GM20000 (cell line): ENCODE measurements around the gene CARD14.

Experiments
- DNase-seq: peaks from one replicate; pipeline ENCODE4 v3.0.0; 2012; ENCODE audit warnings: low spot score
- TF ChIP-seq, protein P1 (sequence below): IDR thresholded peaks from 2 replicates; pipeline ENCODE4 v1.5.1; 2012; ENCODE audit warnings: mild to moderate bottlenecking, control low read depth; ENCODE audit errors: extremely low read depth, missing control alignments

CARD14 gene

DNA sequence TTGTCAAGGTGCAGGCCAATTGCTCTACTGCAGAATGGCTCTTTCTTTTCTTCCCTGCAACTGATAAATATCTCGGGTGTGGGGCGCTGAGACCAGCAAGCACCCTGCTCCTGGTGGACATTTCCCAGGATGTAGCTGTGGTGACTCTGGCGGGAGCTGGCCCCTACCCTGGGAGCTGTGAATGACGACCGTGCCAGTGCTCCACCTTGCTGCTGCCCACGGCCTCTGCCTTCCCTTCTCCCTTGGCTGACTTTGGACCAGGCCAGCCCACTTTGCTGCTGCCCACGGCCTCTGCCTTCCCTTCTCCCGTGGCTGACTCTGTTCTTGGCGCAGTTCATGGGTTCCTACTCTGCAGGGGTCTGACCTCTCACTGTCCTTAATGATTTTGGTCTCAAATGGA is 16.1 kb downstream of the CARD14 start:
- TF ChIP-seq, protein P1, sequence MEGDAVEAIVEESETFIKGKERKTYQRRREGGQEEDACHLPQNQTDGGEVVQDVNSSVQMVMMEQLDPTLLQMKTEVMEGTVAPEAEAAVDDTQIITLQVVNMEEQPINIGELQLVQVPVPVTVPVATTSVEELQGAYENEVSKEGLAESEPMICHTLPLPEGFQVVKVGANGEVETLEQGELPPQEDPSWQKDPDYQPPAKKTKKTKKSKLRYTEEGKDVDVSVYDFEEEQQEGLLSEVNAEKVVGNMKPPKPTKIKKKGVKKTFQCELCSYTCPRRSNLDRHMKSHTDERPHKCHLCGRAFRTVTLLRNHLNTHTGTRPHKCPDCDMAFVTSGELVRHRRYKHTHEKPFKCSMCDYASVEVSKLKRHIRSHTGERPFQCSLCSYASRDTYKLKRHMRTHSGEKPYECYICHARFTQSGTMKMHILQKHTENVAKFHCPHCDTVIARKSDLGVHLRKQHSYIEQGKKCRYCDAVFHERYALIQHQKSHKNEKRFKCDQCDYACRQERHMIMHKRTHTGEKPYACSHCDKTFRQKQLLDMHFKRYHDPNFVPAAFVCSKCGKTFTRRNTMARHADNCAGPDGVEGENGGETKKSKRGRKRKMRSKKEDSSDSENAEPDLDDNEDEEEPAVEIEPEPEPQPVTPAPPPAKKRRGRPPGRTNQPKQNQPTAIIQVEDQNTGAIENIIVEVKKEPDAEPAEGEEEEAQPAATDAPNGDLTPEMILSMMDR: no peak
- DNase-seq: no peak

DNA sequence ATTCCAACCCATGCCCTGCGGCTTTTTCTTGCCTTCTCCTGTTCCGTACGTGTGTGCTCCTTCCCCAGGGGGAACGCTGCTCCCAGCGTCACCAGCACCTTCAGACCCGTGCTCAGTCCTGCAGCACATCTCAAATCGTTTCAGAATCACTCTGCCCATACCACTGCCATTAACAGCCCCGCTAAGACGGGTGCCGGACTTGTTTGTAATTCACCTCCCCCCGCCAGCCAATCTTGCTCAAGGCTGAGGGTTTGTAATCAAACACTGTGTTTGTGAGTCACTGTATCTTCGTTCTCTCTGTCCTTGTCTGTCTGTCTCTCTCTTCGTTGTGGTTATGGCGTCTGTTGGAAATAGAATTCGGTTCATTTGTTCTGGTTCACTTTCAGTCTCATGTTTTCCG is 17.3 kb downstream of the CARD14 start:
- TF ChIP-seq, protein P1: no peak
- no peak for DNase-seq

DNA sequence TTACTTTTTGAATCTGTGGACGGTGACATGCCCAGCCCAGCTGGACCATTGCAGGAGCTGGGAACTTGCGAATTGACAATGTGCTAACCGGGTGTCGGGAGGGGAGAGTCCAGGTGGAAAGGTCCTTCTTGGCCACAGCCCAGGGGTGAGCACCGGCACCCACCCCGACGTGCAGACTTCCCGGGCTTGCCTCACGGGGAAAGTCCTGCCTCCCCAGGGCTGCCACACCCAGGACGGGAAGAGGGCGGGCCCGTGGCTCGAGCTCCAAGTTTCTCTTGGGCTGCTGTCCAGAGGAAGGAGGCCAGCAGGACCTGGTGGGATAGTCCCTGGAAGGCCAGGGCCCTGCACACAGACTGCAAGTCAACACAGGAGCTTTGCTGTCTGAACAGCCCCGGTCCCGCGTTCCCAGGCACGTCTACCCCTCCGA is 17.7 kb downstream of the CARD14 start:
- TF ChIP-seq, protein P1: no peak
- no peak for DNase-seq

DNA sequence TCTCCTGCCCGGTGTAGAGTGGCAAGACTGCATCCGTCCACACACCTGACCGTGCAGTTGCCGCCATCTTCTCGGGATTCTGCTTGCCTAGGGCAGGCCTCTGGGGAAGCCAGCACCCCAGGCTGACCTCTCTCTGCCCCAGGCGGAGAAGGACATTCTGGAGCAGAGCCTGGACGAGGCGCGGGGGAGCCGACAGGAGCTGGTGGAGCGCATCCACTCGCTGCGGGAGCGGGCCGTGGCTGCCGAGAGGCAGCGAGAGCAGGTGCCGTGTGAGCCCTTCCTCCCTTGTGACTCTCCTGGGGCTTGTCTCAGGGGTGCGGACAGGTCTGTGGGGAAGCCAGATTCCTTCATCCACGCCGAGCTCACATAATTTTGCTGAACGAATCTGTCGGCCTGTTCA is 19.8 kb downstream of the CARD14 start:
- DNase-seq: no peak
- TF ChIP-seq, protein P1: no peak

DNA sequence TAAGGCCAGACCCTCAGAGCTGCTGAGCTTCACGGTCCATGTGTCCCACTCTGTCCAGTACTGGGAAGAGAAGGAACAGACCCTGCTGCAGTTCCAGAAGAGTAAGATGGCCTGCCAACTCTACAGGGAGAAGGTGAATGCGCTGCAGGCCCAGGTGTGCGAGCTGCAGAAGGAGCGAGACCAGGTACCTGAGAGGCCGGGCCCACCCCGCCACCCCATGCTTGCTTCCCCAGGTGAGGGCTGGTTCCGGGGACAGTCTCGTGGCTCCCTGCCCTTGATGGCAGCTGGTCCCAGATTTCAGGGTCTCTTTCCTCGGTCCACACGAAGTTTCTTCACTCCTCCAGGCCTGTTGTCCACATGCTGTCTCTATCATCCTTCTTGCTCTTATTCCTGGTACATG is 20.9 kb downstream of the CARD14 start:
- DNase-seq: no peak
- TF ChIP-seq, protein P1: no peak

DNA sequence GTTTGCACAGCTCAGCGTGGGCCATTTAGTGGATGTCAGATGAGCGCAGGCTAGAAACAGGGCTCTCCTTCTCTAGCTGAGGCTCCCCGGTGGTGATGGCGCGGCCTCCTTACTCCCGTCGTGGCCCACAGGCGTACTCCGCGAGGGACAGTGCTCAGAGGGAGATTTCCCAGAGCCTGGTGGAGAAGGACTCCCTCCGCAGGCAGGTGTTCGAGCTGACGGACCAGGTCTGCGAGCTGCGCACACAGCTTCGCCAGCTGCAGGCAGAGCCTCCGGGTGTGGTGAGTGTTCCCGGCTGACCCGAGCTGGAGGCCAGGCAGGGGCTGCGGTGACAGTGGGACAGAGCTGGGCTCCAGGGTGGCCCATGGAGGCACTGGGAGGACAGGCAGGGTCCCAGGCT is 21.4 kb downstream of the CARD14 start:
- DNase-seq: no peak
- TF ChIP-seq, protein P1: no peak

DNA sequence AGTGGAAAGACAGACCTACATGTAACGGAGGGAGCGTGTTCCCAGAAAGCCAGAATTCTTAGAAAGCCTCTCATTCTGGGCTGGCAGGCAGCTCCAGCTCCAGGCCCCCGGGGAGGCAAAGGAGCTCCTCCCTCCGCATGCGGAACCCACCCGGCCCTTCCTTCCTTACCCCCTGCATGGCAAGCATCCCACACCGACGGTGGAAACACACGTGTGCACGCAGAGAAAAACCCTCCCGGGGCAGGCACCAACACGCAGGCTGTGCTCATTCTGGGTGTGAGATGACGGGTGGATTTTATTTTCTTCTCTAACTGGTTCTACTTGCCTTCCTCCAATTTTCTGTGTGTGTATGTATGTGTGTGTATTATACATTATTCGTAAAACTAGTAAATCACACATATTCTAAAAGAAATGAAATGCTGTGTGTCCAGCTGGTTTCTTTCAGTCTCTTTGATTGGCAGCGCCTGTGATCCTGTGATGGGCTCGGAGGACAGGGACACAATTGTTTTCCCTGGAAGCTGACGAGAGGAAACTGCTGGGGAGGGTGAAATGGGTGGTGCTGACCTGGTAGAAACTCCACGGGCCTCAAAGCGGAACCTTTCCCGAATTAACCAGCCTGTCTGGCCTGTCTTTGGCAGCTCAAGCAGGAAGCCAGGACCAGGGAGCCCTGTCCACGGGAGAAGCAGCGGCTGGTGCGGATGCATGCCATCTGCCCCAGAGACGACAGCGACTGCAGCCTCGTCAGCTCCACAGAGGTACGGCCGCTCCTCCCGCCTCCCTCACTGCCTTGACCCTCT is 22.2 kb downstream of the CARD14 start:
- TF ChIP-seq, protein P1: no peak
- DNase-seq: no peak
